Activated T-cell treated with anti-CD3 and anti-CD28 coated beads, Interleukin-2, amount 50 U/mL, for 4 hours (primary cell): ENCODE results near the gene MTCH1. TPM values are rescaled to one million over a fixed set of nuclear protein-coding genes. Genes with fewer than 3 reads are reported as not detected.

ENCODE experiments used
- ATAC-seq, 2 donors: fragments of 200-7000 bp; cut with Tn5 transposase; one replicate each; pipeline ENCODE4 v1.10.0; 2021
- DNase-seq: peaks from one replicate; pipeline ENCODE4 v3.0.0-alpha.2; 2020
- H3K27me3 Mint-ChIP-seq: one replicate; pipeline ENCODE4 v1.8.0; 2021; ENCODE audit warnings: low read depth, mixed read lengths
- H3K36me3 Mint-ChIP-seq: one replicate; pipeline ENCODE4 v1.8.0; 2022; ENCODE audit warnings: mixed read lengths; ENCODE audit not compliant: insufficient read depth
- H3K4me1 Mint-ChIP-seq: one replicate; pipeline ENCODE4 v1.8.0; 2021; ENCODE audit warnings: low read depth, mixed read lengths
- H3K4me3 Mint-ChIP-seq: one replicate; pipeline ENCODE4 v1.8.0; 2021; ENCODE audit warnings: mild to moderate bottlenecking, moderate library complexity, mixed read lengths
- H3K9me3 Mint-ChIP-seq: one replicate; pipeline ENCODE4 v1.8.0; 2021; ENCODE audit warnings: mixed read lengths
- total RNA-seq, 3 donors: library from RNA; stranded (reverse); gene quantifications; one replicate each; pipeline ENCODE4 v1.2.1, GENCODE V29; 2021

MTCH1 gene
- total RNA-seq, 3 donors from 2014 or later, result 100 to 104 (median 104) TPM

DNA sequence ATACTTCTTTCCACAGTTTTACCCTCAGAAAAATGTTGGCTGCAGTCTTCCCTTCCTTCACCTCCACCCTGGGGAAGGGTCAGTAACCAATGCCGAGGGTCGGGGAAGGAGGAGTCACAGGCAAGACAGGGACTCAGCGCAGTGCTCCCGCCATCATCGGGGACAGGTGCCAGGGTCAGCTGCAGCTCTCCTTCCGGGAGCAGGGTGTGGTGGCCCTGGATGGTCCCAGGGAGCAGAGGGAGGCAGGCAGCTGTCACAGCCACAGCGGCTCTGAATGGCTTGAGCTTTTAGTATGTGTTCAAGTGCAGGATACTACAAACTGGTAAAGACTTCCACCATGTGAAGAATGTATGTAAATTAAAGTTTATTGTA lies 57.5 kb downstream of the MTCH1 start:
- ATAC-seq (no peak), DNase-seq (no peak)
- Mint-ChIP-seq H3K4me1 (peaks cover 2% of the 10 kb centered on the region), H3K4me3 (no peak overlapping the region), H3K36me3 (peaks cover 13% of the 10 kb centered on the region), H3K9me3 (no peaks in the 10 kb centered on the region), H3K27me3 (no peaks in the 10 kb centered on the region)

DNA sequence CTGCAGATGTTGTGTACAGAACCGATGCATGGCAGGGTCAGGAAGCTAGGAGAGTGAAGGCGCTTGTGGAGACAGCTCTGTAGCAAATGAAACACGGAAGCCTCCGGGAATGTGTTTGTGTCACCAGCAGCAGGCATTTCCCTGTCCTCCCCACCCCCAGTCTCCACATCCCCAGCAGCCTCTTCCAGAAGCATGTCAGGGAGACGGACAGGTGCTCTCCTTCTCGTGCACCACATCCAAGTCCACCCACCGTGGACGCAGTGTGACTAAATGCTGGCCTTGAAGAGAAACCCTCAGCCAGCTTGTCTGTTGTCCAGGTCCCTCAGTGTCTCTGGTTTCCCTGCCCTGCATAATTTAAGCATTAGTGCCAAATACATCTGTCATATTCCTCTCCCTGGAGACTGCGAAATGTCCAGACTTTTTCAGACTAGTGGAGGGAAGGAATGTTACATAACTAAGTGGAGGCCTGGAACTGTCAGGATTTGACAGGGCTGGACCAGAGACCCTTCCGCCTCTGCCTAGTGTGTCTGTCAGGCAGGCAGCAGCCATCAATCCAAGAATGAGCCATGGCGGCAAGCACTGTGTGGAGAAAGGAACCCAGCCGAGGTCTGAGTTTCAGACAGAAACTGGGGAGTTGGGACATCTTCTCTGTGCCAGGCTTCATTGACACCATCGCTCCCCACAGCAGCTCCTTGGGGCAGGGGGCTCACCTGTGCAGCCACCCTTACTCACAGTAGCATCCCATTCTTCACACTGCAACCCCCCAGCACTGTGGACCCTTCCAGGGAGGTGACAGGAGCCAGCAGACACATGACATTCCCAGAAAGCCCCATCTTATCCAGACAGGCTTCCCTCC lies 58.1 kb downstream of the MTCH1 start:
- Mint-ChIP-seq H3K36me3 (peaks cover 13% of the 10 kb centered on the region), H3K4me3 (no peak overlapping the region), H3K4me1 (peaks cover 2% of the 10 kb centered on the region), H3K9me3 (no peaks in the 10 kb centered on the region), H3K27me3 (no peaks in the 10 kb centered on the region)
- ATAC-seq, result no peak
- DNase-seq, result no peak

DNA sequence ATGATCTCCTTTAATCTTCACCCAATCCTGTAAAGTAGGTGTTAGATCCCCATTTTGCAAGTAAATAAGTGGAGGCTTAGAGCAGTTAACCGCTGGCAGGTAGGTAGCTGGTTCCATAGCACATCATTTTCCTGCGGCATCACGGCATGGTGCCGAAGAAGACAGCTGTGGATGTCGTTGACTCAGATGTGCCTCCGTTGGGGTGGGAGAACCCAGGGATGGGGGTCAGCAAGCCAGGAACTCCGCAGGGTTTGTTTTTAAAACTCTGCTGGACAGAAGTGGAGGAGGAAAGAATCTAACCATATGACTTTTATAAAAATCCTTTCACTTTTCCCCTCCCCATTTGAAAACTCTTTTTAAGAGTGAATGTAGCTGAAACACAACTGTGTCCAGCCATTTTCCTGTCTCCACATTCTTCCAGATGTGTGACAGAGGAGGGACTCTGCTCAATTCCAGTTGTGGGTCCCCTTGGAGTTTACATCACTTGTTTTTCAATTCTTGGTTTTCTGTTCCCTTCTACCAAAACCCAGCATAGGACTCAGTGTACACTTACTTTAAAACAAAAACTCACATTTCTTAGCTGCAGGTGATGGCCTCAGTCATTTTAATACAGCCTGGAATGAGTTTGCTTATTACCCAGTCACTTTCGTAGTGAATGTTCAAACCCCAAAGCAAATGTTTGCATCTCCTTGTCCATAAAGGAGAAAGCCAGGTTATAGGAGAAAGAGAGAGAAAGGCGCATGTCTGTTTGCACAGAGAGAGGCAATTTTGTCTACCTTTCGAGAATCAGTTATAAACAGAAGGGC lies 59.1 kb downstream of the MTCH1 start:
- no peaks in the 10 kb centered on the region for H3K27me3 Mint-ChIP-seq
- no peak for DNase-seq
- H3K36me3 Mint-ChIP-seq, result peaks cover 13% of the 10 kb centered on the region
- no peak overlapping the region for H3K4me3 Mint-ChIP-seq
- H3K9me3 Mint-ChIP-seq, result no peaks in the 10 kb centered on the region
- peaks cover 2% of the 10 kb centered on the region for H3K4me1 Mint-ChIP-seq
- no peak for ATAC-seq

DNA sequence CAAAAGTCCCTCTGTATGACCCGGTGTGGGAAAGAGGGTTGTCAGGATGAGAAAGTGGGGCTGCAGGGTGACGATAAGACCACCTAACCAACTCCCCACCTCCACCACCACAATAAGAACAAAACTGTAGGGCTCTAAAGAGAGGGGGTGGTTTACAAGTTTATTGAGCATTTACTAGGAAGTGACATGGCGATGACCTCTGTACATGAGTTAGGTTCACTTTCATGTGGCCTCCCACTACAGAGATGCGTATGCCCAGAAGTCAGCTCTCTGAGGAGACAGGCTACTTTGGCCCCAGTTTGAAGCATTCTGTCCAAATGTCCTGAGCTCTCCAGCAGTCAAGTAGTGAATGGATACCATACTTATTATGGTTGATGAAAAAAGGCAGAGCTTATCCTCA lies 60.2 kb downstream of the MTCH1 start:
- DNase-seq (no peak), ATAC-seq (peak; percentile 27 to 61)
- H3K27me3 Mint-ChIP-seq, result no peaks in the 10 kb centered on the region
- H3K36me3 Mint-ChIP-seq, result peaks cover 16% of the 10 kb centered on the region
- H3K4me1 Mint-ChIP-seq, result peaks cover 2% of the 10 kb centered on the region
- H3K4me3 Mint-ChIP-seq, result no peak overlapping the region
- no peaks in the 10 kb centered on the region for H3K9me3 Mint-ChIP-seq

DNA sequence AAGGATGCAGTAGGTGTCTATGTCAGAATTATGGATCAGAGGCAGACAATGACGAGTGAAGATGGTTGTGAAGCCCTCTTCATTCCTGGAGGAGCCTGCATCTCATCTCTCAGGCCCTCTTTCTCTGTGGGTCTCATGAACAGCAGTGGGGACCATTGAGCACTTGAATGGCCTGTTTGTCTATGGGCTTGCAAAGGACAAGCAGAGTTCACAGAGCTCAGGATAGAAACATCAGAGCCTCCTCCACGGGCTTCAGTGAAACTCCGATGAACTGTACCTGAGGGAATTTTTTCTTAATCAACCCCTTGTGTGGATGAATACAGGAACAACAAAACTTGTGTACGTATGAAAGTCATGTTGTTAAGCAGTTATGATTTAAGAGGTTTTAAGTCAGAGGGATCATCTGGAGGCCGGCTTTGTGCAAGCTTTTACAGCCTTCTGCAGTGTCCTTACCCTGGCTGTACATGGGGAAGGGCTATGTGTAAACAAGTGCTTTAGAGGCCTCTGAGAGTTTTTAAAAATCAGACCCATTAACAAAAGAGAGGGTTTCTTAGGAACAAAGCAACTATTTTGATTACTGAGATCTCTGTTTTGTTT lies 61.1 kb downstream of the MTCH1 start:
- H3K27me3 Mint-ChIP-seq, result no peaks in the 10 kb centered on the region
- no peak overlapping the region for H3K4me3 Mint-ChIP-seq
- no peaks in the 10 kb centered on the region for H3K9me3 Mint-ChIP-seq
- ATAC-seq (no peak), DNase-seq (no peak)
- H3K36me3 Mint-ChIP-seq, result peaks cover 16% of the 10 kb centered on the region
- H3K4me1 Mint-ChIP-seq, result peaks cover 2% of the 10 kb centered on the region

DNA sequence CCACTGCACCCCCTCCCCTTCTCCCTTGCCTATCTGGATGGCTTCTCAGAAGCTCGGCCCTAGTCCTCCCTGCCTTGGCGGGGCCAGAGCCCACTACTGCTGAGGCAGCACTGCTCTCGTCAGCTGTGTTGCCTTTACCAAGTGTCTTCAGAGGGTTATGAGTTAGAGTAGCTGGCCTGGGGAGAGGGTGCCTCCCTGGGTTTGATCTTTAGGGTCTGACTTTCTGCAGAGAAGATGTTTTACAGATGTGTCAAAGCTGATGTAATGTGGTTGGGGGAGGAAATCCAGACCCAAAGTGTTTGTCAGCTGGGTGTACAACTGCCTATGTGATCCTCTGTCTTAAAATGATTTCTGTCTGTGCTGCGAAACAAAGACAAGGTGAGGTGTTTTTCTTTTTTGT lies 61.9 kb downstream of the MTCH1 start:
- H3K4me1 Mint-ChIP-seq, result peaks cover 2% of the 10 kb centered on the region
- DNase-seq, result no peak
- no peak overlapping the region for H3K4me3 Mint-ChIP-seq
- H3K27me3 Mint-ChIP-seq, result no peaks in the 10 kb centered on the region
- H3K9me3 Mint-ChIP-seq, result no peaks in the 10 kb centered on the region
- peaks cover 22% of the 10 kb centered on the region for H3K36me3 Mint-ChIP-seq
- ATAC-seq, result no peak

DNA sequence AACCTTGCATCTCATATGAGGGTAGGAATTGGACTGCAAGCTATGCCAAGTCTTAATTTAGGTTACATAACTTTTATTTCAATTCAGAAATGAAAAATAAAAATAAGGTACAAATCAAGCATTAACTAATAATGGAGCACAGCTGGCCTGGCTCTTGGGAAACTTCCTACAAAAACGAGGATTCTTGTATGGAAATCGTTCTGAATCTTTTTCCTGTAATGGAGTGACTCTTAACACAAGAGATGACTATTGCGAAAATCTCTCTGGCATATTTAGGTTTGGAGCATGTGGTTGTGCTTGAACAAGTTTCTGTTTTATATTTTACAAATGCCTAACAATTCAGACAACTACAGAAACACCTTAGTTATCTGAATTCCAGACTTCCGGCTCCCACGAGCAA lies 65.5 kb downstream of the MTCH1 start:
- DNase-seq (no peak), ATAC-seq (no peak)
- peaks cover 24% of the 10 kb centered on the region for H3K36me3 Mint-ChIP-seq
- no peak overlapping the region for H3K4me3 Mint-ChIP-seq
- peaks cover 5% of the 10 kb centered on the region for H3K4me1 Mint-ChIP-seq
- no peaks in the 10 kb centered on the region for H3K27me3 Mint-ChIP-seq
- H3K9me3 Mint-ChIP-seq, result no peaks in the 10 kb centered on the region

DNA sequence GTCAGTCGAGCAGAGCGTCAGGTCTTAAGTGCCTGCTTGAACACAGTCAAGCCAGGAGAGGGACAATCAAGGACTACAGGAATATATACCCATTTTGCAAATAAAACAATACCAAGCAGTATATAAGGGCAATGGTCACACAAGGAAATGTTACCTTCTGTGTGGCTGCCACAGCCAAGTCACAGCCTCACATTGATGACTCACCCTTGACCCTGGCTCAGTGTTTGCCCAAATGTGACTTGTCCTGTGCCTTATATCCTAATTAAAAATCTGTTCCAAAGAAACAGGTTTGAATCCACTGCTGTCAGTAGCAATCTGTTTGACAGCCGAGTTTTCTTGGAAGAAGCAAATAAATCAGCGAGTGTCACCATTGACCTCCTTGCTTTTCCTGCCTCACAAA lies 65.9 kb downstream of the MTCH1 start:
- no peak for ATAC-seq
- Mint-ChIP-seq H3K9me3 (no peaks in the 10 kb centered on the region), H3K4me3 (no peak overlapping the region), H3K36me3 (peaks cover 24% of the 10 kb centered on the region), H3K27me3 (no peaks in the 10 kb centered on the region), H3K4me1 (peaks cover 7% of the 10 kb centered on the region)
- no peak for DNase-seq

Other genes with a start within 250 kb of the MTCH1 start
- gene CPNE5, start 146.8 kb downstream of the MTCH1 start, total RNA-seq, result under 1 TPM; 0.26 to 0.52 (median 0.28) TPM
- 10 to 100 TPM; 79.9 to 82.7 (median 81.5) TPM for gene PPIL1, start 111.4 kb downstream of the MTCH1 start, total RNA-seq
- gene C6orf89, start 100.2 kb downstream of the MTCH1 start, total RNA-seq, result 10 to 100 TPM; 27.2 to 27.7 (median 27.4) TPM
- gene PI16, start 31.5 kb downstream of the MTCH1 start, total RNA-seq, result not detected
- gene FGD2, start 19.5 kb upstream of the MTCH1 start, total RNA-seq, result 1 to 10 TPM in 2 of 3 donors, under 1 TPM in 1; 0.87 to 1.5 (median 1.1) TPM
- 10 to 100 TPM; 59.6 to 72.8 (median 60.1) TPM for gene PIM1, start 184.0 kb upstream of the MTCH1 start, total RNA-seq